Kasumi-1 (cell line): Measurements from ENCODE around the gene DSC2.
"Not testable (repeated sequence)": the region's sequence is repeated elsewhere in the genome, so short reads cannot be mapped to it uniquely, and the experiment has no call there.

Source experiments
- DNase-seq, 2 experiments: peaks; one replicate each; lab custom pipeline; 2025; lab: John Stamatoyannopoulos, UW

Gene DSC2

GRCh38 chr18:31042406-31043181 is 59.6 kb downstream of the DSC2 start, which contains the start of gene DSC3:
DSC3 (minus strand) TSS chr18:31042742; CDS start chr18:31042660, 82 bp downstream.
- no peak for DNase-seq

- no peak for DNase-seq
These were observed 60.2 kb downstream of the DSC2 start for GRCh38 chr18:31042084-31042405.

DNA sequence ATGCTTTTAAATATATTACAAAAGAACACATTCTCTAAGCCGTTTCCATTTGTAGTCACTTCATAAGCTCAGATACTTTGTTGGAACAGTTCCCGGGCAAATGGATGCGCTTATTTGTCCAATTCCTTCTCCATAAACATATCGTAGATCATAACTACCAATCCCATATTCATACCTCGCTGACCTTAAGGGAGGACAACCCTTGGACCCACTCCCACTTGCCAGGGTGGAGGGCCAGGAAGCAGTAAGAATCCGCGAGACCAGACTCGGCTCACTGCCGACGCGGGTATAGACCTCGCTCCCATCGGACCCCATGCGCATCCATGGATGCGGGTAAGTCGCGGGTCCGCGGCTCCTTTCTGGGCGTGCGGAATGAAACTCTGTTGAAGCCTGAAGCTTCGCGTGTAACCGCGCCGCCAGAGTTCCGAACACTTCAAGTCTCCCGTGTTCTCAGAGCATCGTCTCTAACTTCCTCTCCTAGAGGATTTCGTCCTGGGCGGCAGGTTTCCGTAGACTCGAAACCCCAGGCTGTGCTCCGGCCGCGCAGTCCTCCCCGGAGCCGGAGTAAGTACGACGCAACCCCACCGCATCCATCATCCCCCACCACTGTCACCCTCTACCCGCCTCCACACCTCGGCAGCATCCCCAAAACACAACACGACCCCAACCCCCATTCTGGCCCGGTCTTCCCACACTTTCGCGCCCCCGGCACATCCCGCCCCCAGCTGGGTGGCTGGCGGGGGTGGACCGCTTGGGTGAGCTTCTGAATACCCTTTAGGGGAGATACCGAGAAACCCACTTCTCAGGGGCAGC is 60.7 kb downstream of the DSC2 start:
- DNase-seq, result no peak

DNA sequence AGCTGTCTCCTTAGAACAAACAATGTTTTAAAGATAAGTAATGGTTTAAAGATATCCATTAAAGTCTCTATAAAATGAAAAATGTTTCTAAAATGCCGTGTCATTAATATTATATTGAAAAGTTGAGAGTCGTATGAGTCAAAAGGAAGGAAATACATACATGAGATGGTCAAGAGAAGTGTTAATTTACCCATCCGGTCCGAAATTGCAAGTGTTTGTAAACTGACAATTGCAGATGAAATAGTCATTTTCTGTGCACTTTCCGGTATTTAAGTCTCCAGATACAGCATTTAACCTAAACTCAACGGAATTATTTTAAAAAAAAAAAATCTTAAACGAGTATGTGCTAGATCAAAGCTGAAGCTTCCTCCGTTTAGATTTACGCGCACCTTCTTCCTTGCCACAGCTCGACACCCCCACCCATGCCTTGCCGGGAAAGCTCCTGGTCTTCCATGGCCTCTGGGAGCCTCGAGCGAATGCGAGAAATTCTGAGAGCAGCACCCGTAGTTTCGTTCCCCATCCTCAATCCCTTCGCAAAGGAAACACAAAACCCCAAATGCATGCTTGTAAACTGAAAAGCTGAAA is 61.4 kb downstream of the DSC2 start:
- no peak for DNase-seq

- DNase-seq, result no peak
These were observed 62.8 kb downstream of the DSC2 start for GRCh38 chr18:31039426-31039825.

DNA sequence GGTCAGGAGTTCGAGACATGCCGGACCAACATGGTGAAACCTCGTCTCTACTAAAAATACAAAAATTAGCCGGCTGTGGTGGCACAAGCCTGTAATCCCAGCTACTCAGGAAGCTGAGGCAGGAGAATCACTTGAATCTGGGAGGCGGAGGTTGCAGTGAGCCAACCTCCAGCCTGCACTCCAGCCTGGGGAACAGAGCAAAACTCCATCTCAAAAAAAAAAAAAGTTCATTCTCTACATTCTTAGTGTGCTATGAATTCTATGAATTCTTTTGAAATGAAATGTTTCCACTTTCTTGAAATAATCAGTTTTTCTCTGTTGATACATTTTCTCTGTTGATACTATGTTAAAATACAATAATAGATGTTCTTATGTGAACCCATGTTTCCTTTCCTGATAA is 64.5 kb downstream of the DSC2 start:
- DNase-seq, result not testable (repeated sequence)

- no peak for DNase-seq
These were observed 67.7 kb downstream of the DSC2 start for GRCh38 chr18:31034541-31034940.

- DNase-seq, result no peak
These were observed 71.5 kb downstream of the DSC2 start for GRCh38 chr18:31030574-31031278.

GRCh38 chr18:31015715-31016434 is 86.3 kb downstream of the DSC2 start:
- no peak for DNase-seq

GRCh38 chr18:31011455-31011854 is 90.8 kb downstream of the DSC2 start:
- not testable (repeated sequence) for DNase-seq

GRCh38 chr18:31010601-31011000 is 91.6 kb downstream of the DSC2 start:
- no peak for DNase-seq
